ENCODE data around the gene NTNG2.

NTNG2 gene

GRCh38 chr9:132235894-132236661 is 74.2 kb downstream of the NTNG2 start:
- peak; percentile 78 for DNase-seq (ENCODE audit: low spot score)

GRCh38 chr9:132236662-132237311 is 74.9 kb downstream of the NTNG2 start:
- DNase-seq (ENCODE audit: low spot score), result no peak

- no peak for DNase-seq (ENCODE audit: low spot score)
These were observed 75.6 kb downstream of the NTNG2 start for GRCh38 chr9:132237481-132237880.

GRCh38 chr9:132238026-132238972 is 76.4 kb downstream of the NTNG2 start:
- DNase-seq (ENCODE audit: low spot score), result no peak

GRCh38 chr9:132238992-132239391 is 77.1 kb downstream of the NTNG2 start:
- DNase-seq (ENCODE audit: low spot score), result no peak

- no peak for DNase-seq (ENCODE audit: low spot score)
These were observed 77.7 kb downstream of the NTNG2 start for GRCh38 chr9:132239518-132239917.

- peak; percentile 77 for DNase-seq (ENCODE audit: low spot score)
These were observed 78.4 kb downstream of the NTNG2 start for GRCh38 chr9:132239999-132240840.

- DNase-seq (ENCODE audit: low spot score), result peak; percentile 97
These were observed 79.1 kb downstream of the NTNG2 start for GRCh38 chr9:132240841-132241482.

GRCh38 chr9:132241483-132241839 is 79.6 kb downstream of the NTNG2 start:
- no peak for DNase-seq (ENCODE audit: low spot score)

- no peak for DNase-seq (ENCODE audit: low spot score)
These were observed 80.2 kb downstream of the NTNG2 start for GRCh38 chr9:132241840-132242620.

GRCh38 chr9:132242621-132243155 is 80.8 kb downstream of the NTNG2 start:
- no peak for DNase-seq (ENCODE audit: low spot score)

GRCh38 chr9:132243156-132244074 is 81.6 kb downstream of the NTNG2 start:
- DNase-seq (ENCODE audit: low spot score), result no peak

GRCh38 chr9:132244582-132245455 is 83.0 kb downstream of the NTNG2 start:
- peak; percentile 60 for DNase-seq (ENCODE audit: low spot score)

- no peak for DNase-seq (ENCODE audit: low spot score)
These were observed 83.6 kb downstream of the NTNG2 start for GRCh38 chr9:132245465-132245864.

- no peak for DNase-seq (ENCODE audit: low spot score)
These were observed 86.1 kb downstream of the NTNG2 start for GRCh38 chr9:132247942-132248341.

GRCh38 chr9:132249123-132249522 is 87.3 kb downstream of the NTNG2 start:
- DNase-seq (ENCODE audit: low spot score), result no peak

GRCh38 chr9:132249690-132250089 is 87.8 kb downstream of the NTNG2 start:
- DNase-seq (ENCODE audit: low spot score), result no peak
